Smooth muscle cell (in vitro differentiated cells): ENCODE data around the gene ACADVL. TPM values are rescaled to one million over a fixed set of nuclear protein-coding genes. Genes with fewer than 3 reads are reported as not detected.

Source experiments
- DNase-seq: peaks from one replicate; lab custom pipeline; 2025; ENCODE audit not compliant: unreplicated experiment; lab: John Stamatoyannopoulos, UW
- H2AFZ ChIP-seq: fragments of 200-600 bp; sonication (generic); 2 replicates; pipeline ENCODE4 v1.6.0; 2016; ENCODE audit warnings: antibody characterized with exemption, low read depth, mild to moderate bottlenecking
- H3F3A ChIP-seq: fragments of 200-600 bp; sonication (generic); 2 replicates; pipeline ENCODE4 v1.6.0; 2017; ENCODE audit warnings: antibody characterized with exemption, low read depth
- H3K27ac ChIP-seq: fragments of 200-600 bp; sonication (generic); 2 replicates; pipeline ENCODE4 v1.5.1; 2016; ENCODE audit warnings: low read depth, mild to moderate bottlenecking
- H3K27me3 ChIP-seq: fragments of 200-600 bp; sonication (generic); 2 replicates; pipeline ENCODE4 v1.6.1; 2016; ENCODE audit warnings: low read depth, mild to moderate bottlenecking
- H3K36me3 ChIP-seq: fragments of 200-600 bp; sonication (generic); 2 replicates; pipeline ENCODE4 v1.5.1; 2016; ENCODE audit warnings: low read depth
- H3K4me1 ChIP-seq: fragments of 200-600 bp; sonication (generic); 2 replicates; pipeline ENCODE4 v1.5.1; 2016; ENCODE audit warnings: low read depth
- H3K4me2 ChIP-seq: fragments of 200-600 bp; sonication (generic); 2 replicates; pipeline ENCODE4 v1.6.0; 2016; ENCODE audit warnings: mild to moderate bottlenecking
- H3K4me3 ChIP-seq: fragments of 200-600 bp; sonication (generic); 2 replicates; pipeline ENCODE4 v1.5.1; 2016; ENCODE audit warnings: mild to moderate bottlenecking
- H3K79me2 ChIP-seq: fragments of 200-600 bp; sonication (generic); 2 replicates; pipeline ENCODE4 v1.6.0; 2016; ENCODE audit warnings: low read depth, mild to moderate bottlenecking
- H3K9ac ChIP-seq: fragments of 200-600 bp; sonication (generic); 2 replicates; pipeline ENCODE4 v1.6.0; 2016; ENCODE audit warnings: low read depth
- H3K9me3 ChIP-seq: fragments of 200-600 bp; sonication (generic); replicated peaks from 2 replicates; pipeline ENCODE4 v1.5.1; 2016; ENCODE audit warnings: low read depth
- H4K20me1 ChIP-seq: fragments of 200-600 bp; sonication (generic); 2 replicates; pipeline ENCODE4 v1.6.0; 2016; ENCODE audit warnings: low read depth
- WGBS: methylation state at CpG from one replicate; pipeline ENCODE4 v1.1.7; 2016; ENCODE audit warnings: low lambda C conversion rate; 5-methylcytosine and 5-hydroxymethylcytosine counted together
- polyA plus RNA-seq: library from polyadenylated mRNA; unstranded; fragments of >200 nt; fragmentation: Nextera tagmentation; extraction: Ambion mirVana; gene quantifications from 2 replicates; pipeline ENCODE4 v1.2.1, GENCODE V29; 2016
- total RNA-seq: library from RNA; depleted of rRNA; stranded (reverse); fragments of >200 nt; gene quantifications from 2 replicates; pipeline ENCODE4 v1.2.3, GENCODE V29; 2014
- TF ChIP-seq, protein P1 (sequence below): fragments of 200-600 bp; sonication (generic); IDR thresholded peaks from 2 replicates; pipeline ENCODE4 v1.5.1; 2017; ENCODE audit warnings: borderline replicate concordance, mild to moderate bottlenecking, antibody characterized with exemption; ENCODE audit not compliant: insufficient read depth, poor library complexity, severe bottlenecking

Gene ACADVL
- total and polyA plus RNA-seq, 2 experiments from 2014 or later: 185 to 331 TPM

DNA sequence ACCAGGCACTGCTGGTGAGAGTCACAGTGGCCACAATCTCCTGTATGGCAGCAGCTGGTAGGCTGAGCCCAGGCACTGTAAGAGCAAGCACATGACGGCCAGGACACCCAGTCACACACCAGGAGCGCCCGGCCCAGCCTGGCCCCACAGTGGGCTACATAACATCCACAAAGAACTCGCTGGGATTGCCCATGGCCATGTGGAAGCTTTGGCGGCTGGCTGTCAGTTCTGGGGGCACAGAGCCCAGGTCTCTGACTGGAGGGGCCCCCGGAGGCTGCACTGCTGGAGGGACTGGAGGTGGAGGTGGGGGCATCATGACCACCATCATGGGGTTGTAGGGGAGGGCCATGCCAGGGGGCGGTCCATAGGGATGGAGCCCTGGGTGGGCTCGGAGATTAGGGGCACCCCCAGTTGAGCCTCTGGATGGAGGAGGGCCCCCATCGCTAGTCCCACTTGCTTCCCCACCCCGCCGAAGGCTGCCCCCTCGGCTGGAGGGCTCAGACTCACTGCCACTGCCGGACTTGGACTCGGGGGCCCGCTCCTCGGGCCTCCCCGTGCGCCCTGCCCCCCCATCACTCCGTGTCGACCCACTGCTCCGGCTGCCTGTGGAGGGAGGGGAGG, 6.1 kb downstream of the ACADVL start:
- no peak overlapping the region for H2AFZ ChIP-seq
- peaks cover 3% of the 10 kb centered on the region for H3F3A ChIP-seq
- TF ChIP-seq, protein P1, sequence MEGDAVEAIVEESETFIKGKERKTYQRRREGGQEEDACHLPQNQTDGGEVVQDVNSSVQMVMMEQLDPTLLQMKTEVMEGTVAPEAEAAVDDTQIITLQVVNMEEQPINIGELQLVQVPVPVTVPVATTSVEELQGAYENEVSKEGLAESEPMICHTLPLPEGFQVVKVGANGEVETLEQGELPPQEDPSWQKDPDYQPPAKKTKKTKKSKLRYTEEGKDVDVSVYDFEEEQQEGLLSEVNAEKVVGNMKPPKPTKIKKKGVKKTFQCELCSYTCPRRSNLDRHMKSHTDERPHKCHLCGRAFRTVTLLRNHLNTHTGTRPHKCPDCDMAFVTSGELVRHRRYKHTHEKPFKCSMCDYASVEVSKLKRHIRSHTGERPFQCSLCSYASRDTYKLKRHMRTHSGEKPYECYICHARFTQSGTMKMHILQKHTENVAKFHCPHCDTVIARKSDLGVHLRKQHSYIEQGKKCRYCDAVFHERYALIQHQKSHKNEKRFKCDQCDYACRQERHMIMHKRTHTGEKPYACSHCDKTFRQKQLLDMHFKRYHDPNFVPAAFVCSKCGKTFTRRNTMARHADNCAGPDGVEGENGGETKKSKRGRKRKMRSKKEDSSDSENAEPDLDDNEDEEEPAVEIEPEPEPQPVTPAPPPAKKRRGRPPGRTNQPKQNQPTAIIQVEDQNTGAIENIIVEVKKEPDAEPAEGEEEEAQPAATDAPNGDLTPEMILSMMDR: no peak
- H3K36me3 ChIP-seq: no peaks in the 10 kb centered on the region
- no peak overlapping the region for H3K4me3 ChIP-seq
- peaks cover 20% of the 10 kb centered on the region for H3K79me2 ChIP-seq
- peaks cover 81% of the 10 kb centered on the region for H4K20me1 ChIP-seq
- no peak overlapping the region for H3K9ac ChIP-seq
- 94% methylated on average over 17 of the region's 21 CpGs for WGBS
- H3K9me3 ChIP-seq: no peaks in the 10 kb centered on the region
- no peaks in the 10 kb centered on the region for H3K27me3 ChIP-seq
- no peak overlapping the region for H3K27ac ChIP-seq
- no peak for DNase-seq
- H3K4me1 ChIP-seq: peaks cover 1% of the 10 kb centered on the region
- H3K4me2 ChIP-seq: no peak overlapping the region

DNA sequence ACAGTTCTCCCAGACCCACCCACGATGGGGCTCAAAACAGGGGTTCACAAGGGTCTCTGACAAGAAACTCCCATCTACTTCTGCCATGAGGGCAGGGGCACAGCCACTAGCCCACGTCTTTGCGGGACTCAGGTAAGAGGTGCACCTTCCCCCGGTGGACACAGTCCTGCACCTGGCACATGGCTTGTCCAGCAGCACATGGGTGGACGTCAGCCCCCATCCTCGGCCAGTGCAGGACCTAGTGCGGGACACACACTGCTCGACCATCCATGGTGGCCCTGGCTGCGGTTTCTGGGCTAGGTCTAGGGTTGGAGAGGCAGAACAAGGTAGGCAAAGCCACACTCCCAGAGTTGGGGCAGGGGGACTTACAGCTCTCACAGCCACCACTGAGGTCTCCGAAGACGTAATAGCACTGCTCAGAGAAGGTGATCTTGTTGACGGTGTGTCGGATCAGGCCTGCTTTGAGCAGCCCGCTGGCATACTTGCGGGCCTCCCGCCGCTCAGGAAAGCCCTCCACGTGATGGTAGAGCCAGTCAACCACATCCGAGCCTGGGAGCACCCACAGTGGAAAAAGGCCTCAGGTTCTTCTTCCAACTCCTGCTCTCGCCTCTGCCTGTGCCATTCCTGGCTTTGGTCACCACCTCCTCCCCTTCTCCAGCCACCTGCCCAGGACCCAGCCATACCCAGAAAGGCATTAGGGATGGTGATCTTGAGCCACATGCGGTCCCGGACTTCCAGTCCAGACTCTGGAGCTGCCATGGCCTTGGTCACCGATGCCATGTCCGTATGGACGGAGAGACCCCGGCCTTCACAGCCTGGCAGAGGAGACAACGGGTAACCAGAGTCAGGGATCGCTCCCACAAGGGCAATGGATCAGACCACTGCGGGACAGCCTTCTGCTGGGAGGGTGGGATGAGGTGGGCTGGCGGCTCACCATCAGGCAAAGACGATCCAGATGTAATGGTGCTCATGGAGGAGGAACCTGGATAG, 7.3 kb downstream of the ACADVL start:
- Histone ChIP-seq H3K4me3 (no peak overlapping the region), H2AFZ (no peak overlapping the region), H3K9me3 (no peaks in the 10 kb centered on the region), H3F3A (no peaks in the 10 kb centered on the region), H3K27me3 (no peaks in the 10 kb centered on the region), H3K4me1 (no peaks in the 10 kb centered on the region), H4K20me1 (peaks cover 82% of the 10 kb centered on the region), H3K36me3 (no peaks in the 10 kb centered on the region), H3K79me2 (peaks cover 27% of the 10 kb centered on the region), H3K9ac (no peak overlapping the region), H3K4me2 (no peak overlapping the region), H3K27ac (no peak overlapping the region)
- no peak for DNase-seq
- 97% methylated on average over 31 of the region's 31 CpGs for WGBS
- TF ChIP-seq, protein P1: no peak

DNA sequence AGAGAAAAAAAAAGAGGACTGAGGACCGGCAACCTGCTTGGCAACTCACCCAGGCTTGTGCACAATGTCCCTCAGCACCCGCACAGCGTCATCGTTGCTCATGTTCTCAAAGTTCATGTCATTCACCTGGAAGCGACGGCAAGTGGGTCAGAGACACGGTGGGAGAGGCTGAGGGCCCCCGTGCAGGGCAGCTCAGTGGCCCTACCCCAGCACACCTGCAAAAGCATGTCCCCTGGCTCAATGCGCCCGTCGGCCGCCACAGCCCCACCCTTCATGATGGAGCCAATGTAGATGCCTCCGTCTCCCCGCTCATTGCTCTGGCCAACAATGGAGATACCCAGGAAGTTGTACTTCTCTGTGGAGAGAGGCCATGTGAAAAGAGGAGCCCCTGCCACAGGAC, 9.2 kb downstream of the ACADVL start:
- Histone ChIP-seq H3K4me1 (peaks cover 5% of the 10 kb centered on the region), H3K27me3 (no peaks in the 10 kb centered on the region), H3K9ac (no peak overlapping the region), H4K20me1 (peaks cover 78% of the 10 kb centered on the region), H3K79me2 (peaks cover 46% of the 10 kb centered on the region), H3K36me3 (no peaks in the 10 kb centered on the region), H3K9me3 (no peaks in the 10 kb centered on the region), H3K4me3 (no peak overlapping the region), H2AFZ (no peak overlapping the region), H3K4me2 (no peak overlapping the region), H3K27ac (no peak overlapping the region), H3F3A (peaks cover 6% of the 10 kb centered on the region)
- WGBS: 97% methylated on average over 14 of the region's 14 CpGs
- DNase-seq: no peak
- TF ChIP-seq, protein P1: no peak
